Ammon's horn (tissue), 1 donor: ENCODE data around the gene HELZ.
"Not testable (repeated sequence)": the region's sequence is repeated elsewhere in the genome, so short reads cannot be mapped to it uniquely, and the experiment has no call there.

Experiments
- DNase-seq: peaks from one replicate; pipeline ENCODE4 v3.0.0-alpha.2; 2016; ENCODE audit warnings: low spot score

The HELZ gene

GRCh38 chr17:67145183-67145805, 99.7 kb downstream of the HELZ start:
- no peak for DNase-seq

DNA sequence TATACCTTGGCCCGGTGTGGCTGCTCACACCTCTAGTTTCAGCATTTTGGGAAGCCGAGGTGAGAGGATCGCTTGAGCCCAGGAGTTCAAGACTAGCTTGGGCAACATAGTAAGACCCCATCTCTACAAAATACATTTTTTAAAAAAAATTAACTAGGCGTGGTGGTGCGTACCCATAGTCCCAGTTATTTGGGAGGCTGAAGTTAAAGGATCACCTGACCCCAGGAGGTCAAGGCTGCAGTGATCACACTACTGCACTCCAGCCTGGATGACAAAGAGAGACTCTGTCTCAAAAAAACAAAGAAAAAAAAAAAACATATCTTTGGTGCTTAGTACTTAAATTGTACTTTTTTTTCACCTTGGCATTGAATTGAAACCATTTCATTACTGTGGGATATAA, 101.7 kb downstream of the HELZ start:
- DNase-seq, result no peak

GRCh38 chr17:67142030-67142429, 103.0 kb downstream of the HELZ start:
- not testable (repeated sequence) for DNase-seq

GRCh38 chr17:67139784-67140665, 105.0 kb downstream of the HELZ start:
- peak; percentile 55 for DNase-seq

DNA sequence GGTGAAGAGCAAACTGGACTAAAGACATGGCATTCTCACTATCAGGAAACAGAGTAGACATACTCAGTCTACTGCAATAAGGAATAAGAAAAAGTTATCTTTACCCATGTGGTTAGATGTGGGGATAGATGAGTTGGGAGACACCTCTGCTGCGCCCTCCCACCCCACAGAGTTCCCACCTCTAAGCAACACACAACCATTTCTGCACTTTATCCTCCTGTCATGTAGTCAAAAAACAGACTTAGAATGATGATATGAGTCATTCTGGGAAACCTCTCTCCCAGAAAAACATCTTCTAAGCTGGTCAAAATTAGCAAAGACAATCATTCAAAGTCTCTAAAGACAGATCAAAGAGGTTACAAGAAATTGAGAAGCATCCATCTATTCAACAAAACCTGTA, 105.7 kb downstream of the HELZ start:
- no peak for DNase-seq

DNA sequence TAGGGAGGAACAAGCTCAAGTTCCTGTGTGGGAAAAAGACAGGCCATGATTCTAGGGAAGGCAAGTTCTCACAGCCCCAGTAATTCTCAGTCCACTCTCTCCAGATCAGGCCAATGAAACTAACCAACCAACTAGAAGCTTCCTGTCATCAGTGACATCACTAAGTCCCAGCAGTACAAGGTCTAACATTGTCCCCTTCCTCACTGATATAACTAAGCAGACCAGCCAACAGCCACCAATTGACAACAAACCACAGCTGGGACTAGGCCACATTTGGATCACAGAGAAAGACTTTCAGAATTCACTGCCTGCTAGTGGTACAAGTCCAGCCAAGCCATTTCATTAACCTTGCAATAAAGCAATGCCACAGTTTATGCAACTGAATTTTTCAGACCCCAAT, 106.6 kb downstream of the HELZ start:
- DNase-seq, result peak; percentile 64

DNA sequence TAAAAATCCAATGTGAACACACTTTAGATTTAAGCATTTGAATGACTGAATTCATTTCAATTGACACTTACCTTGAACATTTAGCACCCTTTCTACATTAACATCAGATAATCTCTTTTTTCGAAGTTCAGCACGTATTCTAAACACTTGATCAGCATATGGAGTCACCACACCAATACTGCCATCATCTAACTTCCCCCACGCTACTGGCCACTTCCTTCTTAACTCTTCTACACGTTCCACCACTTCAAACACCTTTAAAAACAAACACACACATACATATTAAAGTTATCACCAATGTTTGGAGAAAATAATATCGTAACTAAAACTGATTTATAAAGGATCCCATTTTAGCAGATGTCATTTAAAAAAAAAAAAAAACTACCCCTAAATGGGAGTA, 107.1 kb downstream of the HELZ start:
- no peak for DNase-seq

- no peak for DNase-seq
Measured at GRCh38 chr17:67137026-67137370, 108.0 kb downstream of the HELZ start.

- DNase-seq, result no peak
Measured at GRCh38 chr17:67136191-67137025, 108.6 kb downstream of the HELZ start.

DNA sequence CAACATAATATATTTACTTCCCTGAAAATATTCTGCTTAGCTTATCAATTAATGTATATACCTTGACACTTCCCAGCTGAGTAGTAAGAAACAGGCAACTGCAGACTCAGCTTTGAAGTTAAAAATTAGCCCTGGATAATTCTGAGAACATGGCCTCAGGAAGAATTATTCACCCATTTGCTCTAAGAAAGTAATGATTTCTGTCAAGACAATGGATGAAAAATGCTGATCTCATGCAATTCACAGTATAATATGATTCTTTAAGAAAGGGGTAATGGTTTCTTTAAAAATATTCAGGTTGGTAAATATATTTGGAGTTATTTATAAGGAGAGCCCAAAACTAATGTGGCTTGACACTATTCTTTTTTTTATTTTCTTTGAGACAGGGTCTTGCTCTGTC, 111.8 kb downstream of the HELZ start:
- no peak for DNase-seq

- no peak for DNase-seq
Measured at GRCh38 chr17:67132366-67132765, 112.6 kb downstream of the HELZ start.

DNA sequence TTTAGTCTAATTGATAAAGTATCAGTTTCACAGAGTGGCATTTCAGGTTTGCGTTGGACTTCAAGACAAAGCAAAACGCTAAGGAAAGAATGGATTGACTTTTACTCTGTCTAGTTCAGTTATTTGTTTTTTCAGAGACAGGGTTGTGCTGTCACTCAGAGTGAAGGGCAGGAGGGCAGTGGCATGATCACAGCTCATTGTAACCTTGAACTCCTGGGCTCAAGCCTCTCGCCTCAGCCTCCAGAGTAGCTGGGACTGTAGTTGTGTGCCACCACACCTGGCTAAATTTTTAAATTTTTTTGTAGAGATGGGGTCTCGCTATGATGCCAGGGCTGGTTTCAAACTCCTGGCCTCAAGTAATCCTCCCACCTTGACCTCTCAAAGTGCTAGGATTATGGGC, 114.2 kb downstream of the HELZ start:
- DNase-seq, result no peak

- no peak for DNase-seq
Measured at GRCh38 chr17:67129283-67129682, 115.7 kb downstream of the HELZ start.

DNA sequence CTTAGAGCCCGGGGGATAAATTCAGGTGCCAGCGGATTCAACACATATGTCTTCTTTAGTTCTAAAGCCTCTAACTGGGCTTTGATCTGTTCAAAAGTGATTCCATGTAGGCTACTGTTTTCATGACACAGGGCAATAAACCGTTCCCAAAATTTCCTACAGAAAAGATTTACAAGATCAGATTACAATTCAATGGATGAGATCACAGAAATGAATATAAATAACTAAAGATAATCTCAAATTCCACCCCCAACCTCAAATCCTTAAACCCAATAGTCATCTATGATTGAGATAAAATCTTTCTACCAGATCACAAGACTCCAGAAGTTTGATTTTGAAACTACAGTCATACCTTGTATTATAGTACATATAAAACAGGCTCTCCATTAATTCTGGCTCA, 116.3 kb downstream of the HELZ start:
- no peak for DNase-seq

- DNase-seq, result no peak
Measured at GRCh38 chr17:67127925-67128324, 117.1 kb downstream of the HELZ start.

DNA sequence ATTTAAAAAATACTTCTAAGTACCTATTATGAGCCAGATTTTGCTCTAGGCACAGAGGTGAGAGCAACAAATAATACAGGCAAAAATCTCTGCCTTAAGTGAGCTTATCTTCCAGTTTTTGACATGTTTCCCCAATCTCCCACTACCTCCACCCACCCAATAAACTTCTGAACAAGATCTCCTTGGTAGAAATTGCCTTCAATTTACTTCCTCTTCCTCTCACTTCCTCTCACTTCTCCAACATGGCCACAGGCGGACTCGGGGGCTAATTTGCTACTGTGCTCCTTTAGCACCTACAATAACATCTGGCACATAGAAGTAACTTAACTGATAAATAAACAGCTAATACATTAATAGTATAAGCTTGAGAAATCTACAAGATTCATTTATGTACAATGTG, 118.0 kb downstream of the HELZ start:
- DNase-seq, result no peak

DNA sequence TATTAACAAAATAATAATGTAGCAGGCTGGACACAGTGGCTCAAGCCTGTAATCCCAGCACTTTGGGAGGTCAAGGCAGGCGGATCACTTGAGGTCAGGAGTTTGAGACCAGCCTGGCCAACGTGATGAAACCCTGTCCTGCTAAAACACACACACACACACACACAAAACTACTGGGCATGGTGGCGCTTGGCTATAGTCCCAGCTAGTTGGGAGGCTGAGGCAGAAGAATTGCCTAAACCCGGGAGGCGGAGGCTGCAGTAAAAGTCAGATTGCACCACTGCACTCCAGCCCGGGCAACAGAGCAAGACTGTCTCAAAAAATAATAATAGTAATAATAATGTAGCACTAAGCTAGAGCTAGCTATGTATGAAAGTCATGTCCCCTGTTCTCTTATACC, 118.5 kb downstream of the HELZ start:
- not testable (repeated sequence) for DNase-seq

- DNase-seq, result no peak
Measured at GRCh38 chr17:67125924-67126323, 119.1 kb downstream of the HELZ start.

GRCh38 chr17:67125417-67125816, 119.6 kb downstream of the HELZ start:
- no peak for DNase-seq

DNA sequence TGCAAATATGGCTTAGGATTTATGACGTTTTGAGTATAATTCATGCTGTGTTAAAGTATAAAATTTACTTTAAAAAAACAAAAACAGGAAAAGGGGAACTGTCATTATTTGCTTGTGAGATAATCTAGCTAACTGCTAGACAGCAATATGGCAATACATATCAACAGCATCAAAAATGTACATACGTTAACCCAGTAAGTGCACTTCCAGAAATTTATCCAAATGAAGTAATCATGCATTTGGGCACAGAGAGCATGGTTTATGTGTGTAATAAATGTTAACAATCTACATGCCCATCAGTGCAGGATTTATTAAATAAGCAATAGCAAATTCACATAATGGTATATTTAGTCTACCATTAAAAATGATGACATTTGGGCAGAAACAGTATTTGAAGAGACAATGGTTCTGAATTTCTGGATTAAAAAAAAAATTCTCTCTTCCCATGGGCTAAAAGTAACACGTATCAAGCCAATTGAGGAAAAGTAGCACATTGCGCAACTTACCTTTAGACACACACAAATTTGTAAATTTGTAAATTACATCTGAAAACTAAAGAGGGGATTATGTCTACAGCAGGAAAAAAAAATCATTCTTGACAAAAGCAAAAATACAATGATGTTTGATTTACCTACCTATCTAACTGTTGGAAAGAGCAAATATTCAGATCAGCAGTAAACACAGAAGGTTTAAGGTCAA, 120.4 kb downstream of the HELZ start:
- no peak for DNase-seq

DNA sequence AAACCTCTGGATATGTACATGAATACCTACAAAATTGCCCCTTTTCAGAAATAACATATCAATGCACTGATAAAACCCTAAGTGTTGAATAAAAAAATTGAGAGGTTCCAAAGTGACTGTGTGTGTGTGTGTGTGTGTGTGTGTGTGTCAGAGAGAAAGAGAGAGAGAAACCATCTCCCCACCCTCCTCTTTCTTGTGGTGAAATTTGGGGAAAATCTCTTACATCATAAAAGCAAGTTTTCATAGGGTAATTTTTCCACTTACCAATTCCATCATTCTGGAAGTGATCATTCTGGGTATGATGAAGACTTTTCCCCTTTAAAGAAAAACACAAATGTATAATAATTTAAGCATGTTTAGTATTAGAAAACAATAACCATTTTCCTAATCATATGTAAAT, 121.3 kb downstream of the HELZ start:
- no peak for DNase-seq

DNA sequence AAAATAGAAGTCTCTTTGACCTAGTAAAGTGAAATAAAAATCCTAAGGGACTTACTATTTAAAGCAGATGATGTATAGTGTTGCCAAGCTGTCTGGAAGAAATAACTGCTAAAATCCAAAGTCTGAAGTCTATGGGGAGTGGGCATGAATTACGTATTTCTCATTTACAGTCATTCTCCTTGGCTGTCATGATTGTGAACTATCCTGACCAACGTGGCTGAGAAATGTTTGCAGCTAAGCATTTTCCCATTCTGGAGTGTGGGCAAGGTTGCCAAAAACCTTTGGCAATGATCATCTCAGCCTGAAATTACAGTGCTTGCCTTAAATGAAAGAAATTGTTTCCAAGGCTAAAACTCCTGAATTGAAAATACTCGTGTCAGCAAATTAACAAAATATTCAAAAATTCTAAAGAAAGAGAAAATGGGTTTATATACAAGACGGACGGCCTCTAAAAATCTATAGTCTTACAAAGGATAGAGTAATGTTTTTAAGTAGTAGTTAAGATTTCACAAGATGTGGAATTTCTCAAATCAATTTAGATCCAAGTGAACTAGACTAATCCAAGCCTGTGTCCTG, 123.6 kb downstream of the HELZ start:
- peak; percentile 20 for DNase-seq
